ENCODE measurements around the gene OR2J3.

Gene OR2J3

GRCh38 chr6:29107758-29108157 is at the start of gene OR2J3:
Gene OR2J3, plus strand, starts transcription at chr6:29108058. Its CDS starts 3,833 bp downstream, at chr6:29111891.
- Histone ChIP-seq H3K36me3 (no peaks in the 10 kb centered on the region), H3K4me1 (ENCODE audit: control insufficient read depth in 1 of 2, insufficient read depth in 1 of 2, low read depth in 1 of 2, low read length in 1 of 2) (no peaks in the 10 kb centered on the region), H3K27me3 (no peaks in the 10 kb centered on the region), H3K4me3 (ENCODE audit: low read depth in 1 of 2, low read length in 1 of 2) (no peak within 1 kb of the TSS), H3K9me3 (no peaks in the 10 kb centered on the region), H3K27ac (no peak within 1 kb of the TSS)
- no peak for TF ChIP-seq CTCF (IDR thresholded peaks at IDR 0.05)

DNA sequence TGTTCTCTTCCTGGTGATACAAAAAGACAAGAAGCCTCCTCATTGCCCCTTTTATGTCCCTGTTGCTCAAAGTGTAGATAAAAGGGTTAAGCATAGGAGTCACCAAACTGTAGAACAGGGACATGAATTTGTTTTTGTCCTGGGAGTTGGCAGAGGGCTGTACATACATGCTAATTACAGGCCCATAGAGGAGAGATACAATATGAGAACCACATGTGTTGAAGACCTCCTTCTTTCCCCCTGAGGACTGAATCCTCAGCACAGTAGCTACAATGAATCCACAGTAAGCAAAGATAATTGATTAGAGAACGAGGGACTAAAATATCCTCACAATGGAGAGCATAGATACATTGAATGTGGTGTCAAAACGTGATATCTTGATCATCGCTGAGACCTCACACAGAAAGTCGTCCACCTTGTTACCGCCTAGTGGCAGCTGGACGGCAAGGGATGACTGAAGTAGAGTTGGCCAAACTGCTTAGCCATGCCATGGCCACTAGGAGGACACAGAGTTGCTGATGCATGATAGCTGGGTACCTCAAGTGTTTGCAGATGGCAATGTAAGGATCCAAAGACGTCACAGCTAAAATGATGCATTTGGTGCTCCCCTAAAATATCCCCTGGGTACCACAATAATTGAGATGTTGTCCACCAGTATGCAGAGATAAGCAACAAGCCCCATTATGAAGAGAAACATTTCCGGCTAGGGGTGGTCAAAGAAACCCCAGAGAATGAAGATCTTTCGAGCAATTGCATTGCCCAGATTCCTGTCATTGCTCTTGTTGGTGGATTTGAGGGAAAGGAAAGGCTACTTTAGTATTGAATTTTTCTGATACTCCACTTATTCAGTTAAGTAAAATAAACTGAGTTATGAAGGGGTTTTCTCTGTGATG is 35.8 kb upstream of the OR2J3 start:
- no peaks in the 10 kb centered on the region for H3K36me3 ChIP-seq
- H3K4me1 ChIP-seq (ENCODE audit: control insufficient read depth in 1 of 2, insufficient read depth in 1 of 2, low read depth in 1 of 2, low read length in 1 of 2), result no peaks in the 10 kb centered on the region
- H3K27ac ChIP-seq, result no peak overlapping the region
- H3K4me3 ChIP-seq (ENCODE audit: low read depth in 1 of 2, low read length in 1 of 2), result no peak overlapping the region
- peaks cover 19% of the 10 kb centered on the region for H3K27me3 ChIP-seq
- H3K9me3 ChIP-seq, result no peaks in the 10 kb centered on the region
- no peak for TF ChIP-seq CTCF (IDR thresholded peaks at IDR 0.05)

- no peak overlapping the region for H3K4me3 ChIP-seq (ENCODE audit: low read depth in 1 of 2, low read length in 1 of 2)
- no peaks in the 10 kb centered on the region for H3K9me3 ChIP-seq
- no peak overlapping the region for H3K27ac ChIP-seq
- no peaks in the 10 kb centered on the region for H3K4me1 ChIP-seq (ENCODE audit: control insufficient read depth in 1 of 2, insufficient read depth in 1 of 2, low read depth in 1 of 2, low read length in 1 of 2)
- H3K27me3 ChIP-seq, result peaks cover 9% of the 10 kb centered on the region
- H3K36me3 ChIP-seq, result no peaks in the 10 kb centered on the region
- no peak for TF ChIP-seq CTCF (IDR thresholded peaks at IDR 0.05)
Observed at GRCh38 chr6:29079203-29079602, 28.7 kb upstream of the OR2J3 start.

- TF ChIP-seq CTCF (IDR thresholded peaks at IDR 0.05), result no peak
- Histone ChIP-seq H3K4me3 (ENCODE audit: low read depth in 1 of 2, low read length in 1 of 2) (no peak overlapping the region), H3K36me3 (no peaks in the 10 kb centered on the region), H3K27me3 (no peaks in the 10 kb centered on the region), H3K27ac (no peak overlapping the region), H3K4me1 (ENCODE audit: control insufficient read depth in 1 of 2, insufficient read depth in 1 of 2, low read depth in 1 of 2, low read length in 1 of 2) (no peaks in the 10 kb centered on the region), H3K9me3 (no peaks in the 10 kb centered on the region)
Observed at GRCh38 chr6:29081312-29081711, 26.5 kb upstream of the OR2J3 start.

DNA sequence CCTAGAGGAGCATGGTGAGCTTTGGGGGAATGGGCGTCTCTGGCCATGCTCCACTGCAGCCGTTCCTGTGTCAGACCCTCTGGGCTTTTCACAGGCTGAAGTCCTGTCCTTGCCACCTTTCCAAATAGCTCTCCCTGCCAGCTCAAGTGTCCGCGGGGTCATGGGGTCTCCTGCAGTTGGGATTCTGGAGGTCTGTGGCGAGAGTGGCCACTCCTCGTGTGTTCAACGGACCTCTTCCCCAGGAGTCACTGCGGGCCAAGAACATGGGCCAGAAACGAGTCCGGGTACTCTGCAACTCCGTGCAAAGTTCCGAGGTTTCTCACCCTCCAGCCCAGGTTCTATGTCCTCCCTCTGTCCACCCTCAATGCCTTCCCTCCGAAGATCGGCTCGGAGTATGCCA is 25.4 kb upstream of the OR2J3 start:
- no peak overlapping the region for H3K27ac ChIP-seq
- H3K36me3 ChIP-seq, result no peaks in the 10 kb centered on the region
- no peaks in the 10 kb centered on the region for H3K9me3 ChIP-seq
- H3K27me3 ChIP-seq, result no peaks in the 10 kb centered on the region
- TF ChIP-seq CTCF (IDR thresholded peaks at IDR 0.05), result no peak
- no peaks in the 10 kb centered on the region for H3K4me1 ChIP-seq (ENCODE audit: control insufficient read depth in 1 of 2, insufficient read depth in 1 of 2, low read depth in 1 of 2, low read length in 1 of 2)
- no peak overlapping the region for H3K4me3 ChIP-seq (ENCODE audit: low read depth in 1 of 2, low read length in 1 of 2)
